Measurements from ENCODE around the gene CDHR3. TPM values are rescaled to one million over a fixed set of nuclear protein-coding genes. Genes with fewer than 3 reads are reported as not detected.

Gene CDHR3
- total RNA-seq, 1 donor from 2014 or later: 3.1 TPM

- Mint-ChIP-seq H3K9me3 (ENCODE audit: unreplicated experiment) (peaks cover 4% of the 10 kb centered on the region), H3K27me3 (ENCODE audit: low read depth, unreplicated experiment) (peaks cover 3% of the 10 kb centered on the region), H3K4me3 (ENCODE audit: unreplicated experiment) (no peak overlapping the region), H3K36me3 (ENCODE audit: low read depth, unreplicated experiment) (no peaks in the 10 kb centered on the region), H3K27ac (ENCODE audit: unreplicated experiment) (no peak overlapping the region), H3K4me1 (ENCODE audit: low read depth, unreplicated experiment) (peaks cover 8% of the 10 kb centered on the region)
- TF ChIP-seq, protein P1, sequence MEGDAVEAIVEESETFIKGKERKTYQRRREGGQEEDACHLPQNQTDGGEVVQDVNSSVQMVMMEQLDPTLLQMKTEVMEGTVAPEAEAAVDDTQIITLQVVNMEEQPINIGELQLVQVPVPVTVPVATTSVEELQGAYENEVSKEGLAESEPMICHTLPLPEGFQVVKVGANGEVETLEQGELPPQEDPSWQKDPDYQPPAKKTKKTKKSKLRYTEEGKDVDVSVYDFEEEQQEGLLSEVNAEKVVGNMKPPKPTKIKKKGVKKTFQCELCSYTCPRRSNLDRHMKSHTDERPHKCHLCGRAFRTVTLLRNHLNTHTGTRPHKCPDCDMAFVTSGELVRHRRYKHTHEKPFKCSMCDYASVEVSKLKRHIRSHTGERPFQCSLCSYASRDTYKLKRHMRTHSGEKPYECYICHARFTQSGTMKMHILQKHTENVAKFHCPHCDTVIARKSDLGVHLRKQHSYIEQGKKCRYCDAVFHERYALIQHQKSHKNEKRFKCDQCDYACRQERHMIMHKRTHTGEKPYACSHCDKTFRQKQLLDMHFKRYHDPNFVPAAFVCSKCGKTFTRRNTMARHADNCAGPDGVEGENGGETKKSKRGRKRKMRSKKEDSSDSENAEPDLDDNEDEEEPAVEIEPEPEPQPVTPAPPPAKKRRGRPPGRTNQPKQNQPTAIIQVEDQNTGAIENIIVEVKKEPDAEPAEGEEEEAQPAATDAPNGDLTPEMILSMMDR (IDR thresholded peaks at IDR 0.05; ENCODE audit: insufficient read depth, low read depth, low read length): no peak
- TF ChIP-seq EZH2 (IDR thresholded peaks at IDR 0.05; ENCODE audit: insufficient read depth, low read length): no peak
- FAIRE-seq (peak; percentile 37), DNase-seq (ENCODE audit: low read depth) (peak; percentile 95)
- H3K36me3 ChIP-seq (ENCODE audit: insufficient read depth, low read length): no peaks in the 10 kb centered on the region
- peak overlapping the region; percentile 36 for H3K9ac ChIP-seq (ENCODE audit: low read length)
- H3K27me3 ChIP-seq (ENCODE audit: insufficient read depth, low read length): no peaks in the 10 kb centered on the region
- H3K4me3 ChIP-seq (ENCODE audit: insufficient read depth, low read depth, low read length): peak overlapping the region; percentile 49
- peak overlapping the region; percentile 65 for H2AFZ ChIP-seq (ENCODE audit: low read depth, low read length)
- H3K27ac ChIP-seq (ENCODE audit: low read depth, low read length): peak overlapping the region; percentile 27
- peaks cover 18% of the 10 kb centered on the region for H3K4me1 ChIP-seq (ENCODE audit: insufficient read depth, low read length)
- peaks cover 2% of the 10 kb centered on the region for H3K9me3 ChIP-seq (ENCODE audit: insufficient read depth, low read depth, low read length)
- H4K20me1 ChIP-seq (ENCODE audit: insufficient read depth, low read length): no peaks in the 10 kb centered on the region
- H3K79me2 ChIP-seq (ENCODE audit: insufficient read depth, low read length): no peaks in the 10 kb centered on the region
- H3K4me2 ChIP-seq (ENCODE audit: low read length): peak overlapping the region; percentile 85
Measured at GRCh38 chr7:106064771-106065574, 101.9 kb downstream of the CDHR3 start.

GRCh38 chr7:106065575-106066500, 102.8 kb downstream of the CDHR3 start:
- Histone ChIP-seq H3K9ac (ENCODE audit: low read length) (peak overlapping the region; percentile 36), H3K4me2 (ENCODE audit: low read length) (peak overlapping the region; percentile 85), H3K79me2 (ENCODE audit: insufficient read depth, low read length) (no peaks in the 10 kb centered on the region), H3K4me1 (ENCODE audit: insufficient read depth, low read length) (peaks cover 18% of the 10 kb centered on the region), H3K9me3 (ENCODE audit: insufficient read depth, low read depth, low read length) (no peaks in the 10 kb centered on the region), H3K4me3 (ENCODE audit: insufficient read depth, low read depth, low read length) (peak overlapping the region; percentile 49), H3K27ac (ENCODE audit: low read depth, low read length) (peak overlapping the region; percentile 27), H4K20me1 (ENCODE audit: insufficient read depth, low read length) (no peaks in the 10 kb centered on the region), H2AFZ (ENCODE audit: low read depth, low read length) (peak overlapping the region; percentile 65), H3K27me3 (ENCODE audit: insufficient read depth, low read length) (no peaks in the 10 kb centered on the region), H3K36me3 (ENCODE audit: insufficient read depth, low read length) (no peaks in the 10 kb centered on the region)
- Mint-ChIP-seq H3K36me3 (ENCODE audit: low read depth, unreplicated experiment) (no peaks in the 10 kb centered on the region), H3K9me3 (ENCODE audit: unreplicated experiment) (peaks cover 4% of the 10 kb centered on the region), H3K4me3 (ENCODE audit: unreplicated experiment) (no peak overlapping the region), H3K27me3 (ENCODE audit: low read depth, unreplicated experiment) (peaks cover 5% of the 10 kb centered on the region), H3K27ac (ENCODE audit: unreplicated experiment) (no peak overlapping the region), H3K4me1 (ENCODE audit: low read depth, unreplicated experiment) (peaks cover 8% of the 10 kb centered on the region)
- DNase-seq (ENCODE audit: low read depth): no peak
- TF ChIP-seq, protein P1 (IDR thresholded peaks at IDR 0.05; ENCODE audit: insufficient read depth, low read depth, low read length): no peak
- TF ChIP-seq EZH2 (IDR thresholded peaks at IDR 0.05; ENCODE audit: insufficient read depth, low read length): no peak
- FAIRE-seq: no peak
